ENCODE measurements around the gene RET.

DNA sequence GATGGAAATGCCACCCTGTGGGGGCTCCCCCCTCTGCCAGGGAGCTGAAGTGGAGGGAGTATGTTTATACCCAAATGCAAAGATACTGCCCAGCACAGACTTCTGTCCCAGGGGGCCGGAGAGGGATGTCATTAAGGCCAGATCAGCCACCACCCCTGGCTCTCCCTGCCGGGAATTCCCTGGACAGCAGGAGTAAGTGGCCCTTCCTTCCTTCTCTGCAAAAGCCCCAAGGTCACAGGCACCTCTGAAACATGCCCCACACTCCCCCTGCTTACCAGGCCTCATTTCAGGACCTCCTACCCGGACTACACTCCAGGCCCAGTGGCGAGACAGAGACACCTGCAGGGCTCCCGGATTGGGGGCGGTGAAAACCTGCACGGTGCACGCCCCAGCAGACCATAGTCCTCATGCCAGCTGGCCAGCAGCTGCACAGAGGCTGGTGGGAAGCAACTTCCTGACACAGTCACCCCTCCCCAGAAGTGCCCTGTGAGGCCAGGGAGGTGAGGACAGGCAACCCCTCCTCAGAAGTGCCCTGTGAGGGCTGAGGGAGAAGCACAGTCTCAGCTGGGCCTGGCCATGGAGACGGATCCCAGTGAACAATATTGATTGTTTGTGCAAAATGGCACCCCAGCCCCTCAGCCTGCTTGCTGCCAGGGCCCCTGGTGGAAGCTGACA, 33.0 kb upstream of the RET start:
- TF ChIP-seq, protein P1, sequence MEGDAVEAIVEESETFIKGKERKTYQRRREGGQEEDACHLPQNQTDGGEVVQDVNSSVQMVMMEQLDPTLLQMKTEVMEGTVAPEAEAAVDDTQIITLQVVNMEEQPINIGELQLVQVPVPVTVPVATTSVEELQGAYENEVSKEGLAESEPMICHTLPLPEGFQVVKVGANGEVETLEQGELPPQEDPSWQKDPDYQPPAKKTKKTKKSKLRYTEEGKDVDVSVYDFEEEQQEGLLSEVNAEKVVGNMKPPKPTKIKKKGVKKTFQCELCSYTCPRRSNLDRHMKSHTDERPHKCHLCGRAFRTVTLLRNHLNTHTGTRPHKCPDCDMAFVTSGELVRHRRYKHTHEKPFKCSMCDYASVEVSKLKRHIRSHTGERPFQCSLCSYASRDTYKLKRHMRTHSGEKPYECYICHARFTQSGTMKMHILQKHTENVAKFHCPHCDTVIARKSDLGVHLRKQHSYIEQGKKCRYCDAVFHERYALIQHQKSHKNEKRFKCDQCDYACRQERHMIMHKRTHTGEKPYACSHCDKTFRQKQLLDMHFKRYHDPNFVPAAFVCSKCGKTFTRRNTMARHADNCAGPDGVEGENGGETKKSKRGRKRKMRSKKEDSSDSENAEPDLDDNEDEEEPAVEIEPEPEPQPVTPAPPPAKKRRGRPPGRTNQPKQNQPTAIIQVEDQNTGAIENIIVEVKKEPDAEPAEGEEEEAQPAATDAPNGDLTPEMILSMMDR (IDR thresholded peaks at IDR 0.05): no peak
- no peak for TF ChIP-seq POLR2A (IDR thresholded peaks at IDR 0.05)
